ENCODE measurements around the gene RHEX. TPM values are rescaled to one million over a fixed set of nuclear protein-coding genes. Genes with fewer than 3 reads are reported as not detected.

RHEX gene
- total RNA-seq, 1 donor from 2014 or later = 17.3 TPM

GRCh38 chr1:206110820-206111219 lies 57.8 kb downstream of the RHEX start:
- H3K27ac ChIP-seq = no peak overlapping the region
- H3K4me3 ChIP-seq = no peak overlapping the region
- intact Hi-C loops (cut with DNase I) = no loop called here
- H3K36me3 ChIP-seq = no peaks in the 10 kb centered on the region
- no peak for ATAC-seq
- peaks cover 3% of the 10 kb centered on the region for H3K4me1 ChIP-seq
- no peaks in the 10 kb centered on the region for H3K27me3 ChIP-seq
- no peak for TF ChIP-seq CTCF (IDR thresholded peaks at IDR 0.05)
- DNase-seq = no peak
- no peaks in the 10 kb centered on the region for H3K9me3 ChIP-seq

GRCh38 chr1:206111271-206111927 lies 58.4 kb downstream of the RHEX start:
- intact Hi-C loops (cut with DNase I) = no loop called here
- ATAC-seq = no peak
- Histone ChIP-seq H3K36me3 (no peaks in the 10 kb centered on the region), H3K27ac (no peak overlapping the region), H3K4me1 (peaks cover under 1% of the 10 kb centered on the region), H3K27me3 (no peaks in the 10 kb centered on the region), H3K9me3 (no peaks in the 10 kb centered on the region), H3K4me3 (no peak overlapping the region)
- TF ChIP-seq CTCF (IDR thresholded peaks at IDR 0.05) = no peak
- DNase-seq = no peak

- peak; percentile 76 for ATAC-seq
These were observed 59.8 kb downstream of the RHEX start for GRCh38 chr1:206112600-206113301.

GRCh38 chr1:206114692-206115640 lies 62.0 kb downstream of the RHEX start:
- Histone ChIP-seq H3K27ac (no peak overlapping the region), H3K27me3 (peaks cover 10% of the 10 kb centered on the region), H3K4me1 (peaks cover 10% of the 10 kb centered on the region), H3K9me3 (no peaks in the 10 kb centered on the region), H3K4me3 (no peak overlapping the region), H3K36me3 (no peaks in the 10 kb centered on the region)
- TF ChIP-seq CTCF (IDR thresholded peaks at IDR 0.05) = no peak
- intact Hi-C loops (cut with DNase I) = no loop called here
- no peak for ATAC-seq
- DNase-seq = no peak

More at GRCh38 chr1:206112600-206113301, 59.8 kb downstream of the RHEX start:
- H3K27me3 ChIP-seq = peaks cover 3% of the 10 kb centered on the region
- intact Hi-C loops (cut with DNase I) = no loop called here
- peaks cover 8% of the 10 kb centered on the region for H3K4me1 ChIP-seq
- H3K27ac ChIP-seq = no peak overlapping the region
- no peaks in the 10 kb centered on the region for H3K36me3 ChIP-seq
- no peak for TF ChIP-seq CTCF (IDR thresholded peaks at IDR 0.05)
- peak; percentile 84 for DNase-seq
- no peaks in the 10 kb centered on the region for H3K9me3 ChIP-seq
- no peak overlapping the region for H3K4me3 ChIP-seq

GRCh38 chr1:206115791-206116190 lies 62.8 kb downstream of the RHEX start:
- Histone ChIP-seq H3K27me3 (peaks cover 10% of the 10 kb centered on the region), H3K9me3 (no peaks in the 10 kb centered on the region), H3K27ac (no peak overlapping the region), H3K4me1 (peaks cover 10% of the 10 kb centered on the region), H3K36me3 (no peaks in the 10 kb centered on the region), H3K4me3 (no peak overlapping the region)
- ATAC-seq = no peak
- DNase-seq = no peak
- intact Hi-C loops (cut with DNase I) = no loop called here
- no peak for TF ChIP-seq CTCF (IDR thresholded peaks at IDR 0.05)

All from upper lobe of right lung (tissue), 1 donor.